GM19240 (cell line): Measurements from ENCODE around the gene POP4.

Experiments used
- DNase-seq: peaks from one replicate; pipeline ENCODE4 v3.0.0; 2011; ENCODE audit warnings: low spot score; ENCODE audit not compliant: insufficient read length

POP4 gene

DNA sequence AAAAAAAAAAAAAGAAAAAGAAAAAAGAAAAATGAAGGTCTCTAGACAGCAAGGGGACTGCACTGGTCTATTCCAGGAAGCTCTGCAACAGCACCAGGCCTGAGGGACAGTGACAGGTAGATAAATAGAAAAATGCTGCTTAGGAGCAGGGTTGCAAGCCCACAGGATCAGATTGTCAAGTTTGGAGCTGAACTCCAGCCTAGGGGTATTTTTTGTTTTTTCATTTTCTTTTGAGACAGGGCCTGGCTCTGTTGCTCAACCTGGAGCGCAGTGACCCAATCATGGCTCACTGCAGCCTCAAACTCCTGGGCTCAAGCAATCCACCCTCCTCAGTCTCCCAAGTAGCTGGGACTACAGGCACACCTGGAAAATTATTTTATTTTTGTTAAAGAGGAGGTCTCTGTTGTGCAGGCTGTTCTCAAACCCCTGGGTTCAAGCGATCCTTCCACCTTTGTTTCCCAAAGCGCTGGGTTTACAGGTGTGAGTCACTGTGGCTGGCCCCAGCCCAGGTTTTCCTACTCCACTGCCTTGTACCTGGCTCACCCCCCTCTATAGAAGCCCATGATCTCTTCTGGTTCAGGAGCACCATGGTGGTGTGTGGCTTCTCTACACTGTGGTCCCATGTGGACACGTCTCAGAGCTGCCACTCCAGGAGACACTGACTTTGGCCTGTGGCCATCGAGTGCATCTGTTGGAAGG is 23.9 kb downstream of the POP4 start:
- DNase-seq = no peak

DNA sequence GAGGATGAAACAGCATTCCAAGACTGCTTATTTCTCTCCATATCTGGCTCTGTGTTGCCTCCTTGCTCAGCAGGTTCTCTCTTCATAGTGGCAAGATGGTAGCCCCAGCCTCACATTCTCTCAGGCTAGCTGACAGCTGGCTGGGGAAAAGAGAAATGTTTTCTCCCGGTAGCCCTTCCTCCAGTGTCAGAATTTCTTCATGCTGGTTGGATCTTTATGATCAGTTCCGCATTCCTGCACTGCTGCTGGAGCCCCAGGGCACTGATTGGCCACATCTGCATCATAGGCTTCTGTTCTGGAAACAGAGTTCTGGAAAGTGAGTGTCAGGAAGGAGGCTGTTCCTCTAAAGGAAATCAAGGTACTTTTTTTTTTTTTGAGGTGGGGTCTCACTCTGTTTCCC is 24.6 kb downstream of the POP4 start:
- DNase-seq = no peak

DNA sequence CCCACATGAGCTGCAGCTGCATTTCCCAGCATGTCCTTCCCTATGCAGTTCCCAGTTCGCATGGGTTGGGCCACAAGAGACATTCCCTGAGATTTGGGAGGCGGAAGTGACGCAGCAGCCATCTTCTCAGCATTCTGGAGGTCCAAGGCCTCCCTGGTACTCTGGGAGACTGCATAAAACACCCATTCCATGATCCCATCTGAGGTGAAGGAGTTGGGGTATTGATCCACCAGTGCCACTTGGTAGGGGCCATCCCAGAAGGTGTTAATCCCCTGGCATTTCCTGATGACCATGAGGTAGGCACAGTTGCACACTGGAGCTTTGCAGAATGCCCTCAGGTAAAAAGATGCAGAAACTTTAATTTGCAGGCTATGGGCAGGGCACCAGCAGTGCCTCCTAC is 25.4 kb downstream of the POP4 start:
- DNase-seq = no peak

DNA sequence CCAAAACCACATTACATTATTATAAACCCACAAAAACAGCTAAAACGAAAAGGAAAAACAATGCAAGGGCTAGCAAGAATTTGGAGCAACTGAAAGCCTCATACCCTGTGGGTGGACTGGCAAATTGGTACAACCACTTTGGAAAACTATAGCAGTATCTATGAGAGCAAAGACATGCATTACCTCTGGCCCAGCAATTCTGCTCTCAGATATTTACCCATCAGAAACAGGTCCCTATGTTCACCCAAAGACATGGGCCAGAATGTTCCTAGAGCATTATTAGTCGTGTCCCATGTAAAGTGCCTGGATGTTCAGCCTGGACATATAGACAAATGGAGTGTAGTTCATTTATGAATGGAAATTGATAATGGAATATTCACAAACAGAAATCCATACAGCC is 27.9 kb downstream of the POP4 start:
- no peak for DNase-seq

DNA sequence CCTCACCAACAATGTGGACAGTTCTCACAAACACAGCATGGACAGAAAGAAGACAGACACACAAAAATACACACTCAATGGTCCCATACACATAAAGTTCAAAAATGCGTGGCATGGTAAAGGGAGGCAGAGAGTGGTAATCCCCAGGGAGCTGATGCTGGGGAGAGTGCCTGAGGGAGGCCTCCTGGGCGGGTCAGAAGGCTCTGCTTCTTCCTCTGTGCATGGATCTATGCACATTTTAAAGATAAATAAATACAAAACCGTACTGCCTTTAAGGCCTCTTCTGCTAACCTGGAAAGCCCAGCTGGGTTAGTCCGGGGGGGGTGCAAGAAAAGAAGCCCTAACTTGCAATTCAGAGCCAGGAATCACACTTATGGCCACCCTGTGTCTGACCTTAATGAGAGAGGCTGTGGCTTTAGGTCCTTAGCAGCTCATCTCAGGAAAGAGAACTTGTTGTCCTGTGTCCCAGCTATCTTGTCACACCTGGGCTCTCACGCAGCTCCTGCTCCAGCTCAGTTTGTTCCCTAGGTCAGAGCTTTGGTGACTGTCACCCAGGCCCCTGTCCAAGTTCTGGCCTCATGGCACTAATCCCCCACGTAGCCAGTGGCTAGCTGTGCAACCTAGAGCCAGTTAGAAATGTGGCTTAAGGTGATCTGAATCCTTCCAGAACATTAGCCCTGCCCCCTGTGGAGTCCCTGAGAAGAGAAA is 28.5 kb downstream of the POP4 start:
- no peak for DNase-seq

DNA sequence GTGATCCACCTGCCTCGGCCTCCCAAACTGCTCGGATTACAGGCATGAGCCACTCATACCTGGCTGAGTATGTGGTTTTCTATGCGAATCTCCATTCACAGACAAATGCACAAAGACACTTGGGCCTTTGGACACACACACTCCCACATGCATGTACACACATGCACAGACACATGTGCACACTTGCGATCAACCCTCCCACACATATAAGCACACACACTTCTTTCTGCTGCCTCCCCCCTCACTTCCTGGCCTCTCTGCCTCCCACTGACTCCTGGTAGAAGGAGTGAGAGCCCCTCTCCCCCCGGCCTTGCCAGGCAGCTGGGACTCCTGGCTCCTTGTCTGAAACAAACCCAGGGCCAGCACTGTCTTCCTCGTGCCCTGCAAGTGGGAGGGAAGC is 29.9 kb downstream of the POP4 start:
- DNase-seq = no peak

DNA sequence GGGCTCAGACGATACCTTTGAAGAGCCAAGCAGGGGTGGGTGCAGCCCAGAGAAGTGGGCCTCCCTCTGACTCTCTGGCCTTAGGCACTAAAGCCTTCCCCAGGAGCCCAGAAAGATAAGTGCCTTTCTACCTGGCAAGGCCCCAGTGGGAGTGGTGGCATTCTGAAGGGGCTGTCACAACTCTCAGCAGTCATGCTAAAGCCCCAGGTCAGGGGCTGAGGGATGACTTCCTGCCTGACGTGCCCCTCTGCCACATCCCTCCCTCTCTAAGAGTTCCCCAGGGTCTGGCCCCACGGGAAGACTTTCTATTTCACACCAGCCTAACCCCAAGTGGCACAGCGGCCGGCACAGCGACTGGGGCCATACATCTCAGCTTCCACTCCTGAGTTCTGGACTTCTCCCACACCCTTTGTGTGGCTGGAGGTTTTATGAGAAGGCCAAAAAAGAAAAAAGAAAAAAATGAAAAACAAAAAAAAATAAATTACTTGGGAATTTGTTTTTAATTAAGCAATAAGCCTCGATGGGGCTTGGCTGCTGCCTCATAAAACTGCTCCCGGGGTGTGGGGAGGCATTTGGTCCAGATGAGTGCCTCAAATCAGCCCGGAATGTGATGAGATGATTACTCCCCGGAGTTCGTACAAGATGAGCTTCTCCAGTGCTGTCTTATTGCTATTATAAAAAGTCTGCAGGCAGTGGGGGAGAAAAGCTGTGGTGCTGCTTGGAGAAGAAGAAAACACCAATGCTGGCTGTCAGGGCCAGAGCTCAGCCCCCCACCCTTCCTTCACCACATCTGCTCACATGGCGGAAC is 30.7 kb downstream of the POP4 start:
- no peak for DNase-seq

DNA sequence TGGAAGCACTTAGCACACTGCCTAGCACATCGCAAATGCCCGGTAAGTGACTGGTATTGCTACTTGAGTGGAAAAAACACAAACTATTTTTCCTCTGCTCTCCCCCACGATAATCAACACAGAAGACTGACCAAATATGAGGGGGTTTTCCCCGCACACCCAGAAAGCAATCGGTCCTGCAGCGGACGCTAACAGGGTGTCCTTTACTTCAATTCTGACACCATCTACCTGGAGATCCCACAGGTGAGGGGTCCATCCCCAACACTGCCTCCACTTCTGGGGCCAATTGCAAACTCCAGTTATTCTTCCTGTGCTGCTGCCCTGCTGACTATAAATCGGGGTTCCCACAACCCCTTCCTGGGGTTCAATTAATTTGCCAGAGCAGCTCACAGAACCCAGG is 33.0 kb downstream of the POP4 start:
- no peak for DNase-seq

DNA sequence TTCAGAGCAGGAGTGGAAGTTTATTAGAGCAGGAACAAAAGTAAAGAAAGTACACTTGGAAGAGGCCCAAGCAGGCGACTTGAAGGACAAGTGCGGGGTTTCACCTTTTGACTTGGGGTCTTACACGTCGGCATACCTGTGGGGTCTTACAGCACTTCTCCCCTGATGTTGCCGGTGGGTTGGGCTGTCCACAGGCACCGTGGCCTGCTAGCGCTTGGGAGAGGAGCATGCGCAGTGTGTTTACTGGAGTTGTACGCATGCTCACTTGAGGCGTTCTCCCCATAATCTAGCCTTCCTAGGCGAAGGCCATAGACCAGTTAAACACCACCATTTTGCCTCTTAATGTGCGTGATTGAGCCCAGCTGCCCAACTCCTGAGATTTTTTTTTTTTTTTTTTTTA is 34.1 kb downstream of the POP4 start:
- DNase-seq = no peak

DNA sequence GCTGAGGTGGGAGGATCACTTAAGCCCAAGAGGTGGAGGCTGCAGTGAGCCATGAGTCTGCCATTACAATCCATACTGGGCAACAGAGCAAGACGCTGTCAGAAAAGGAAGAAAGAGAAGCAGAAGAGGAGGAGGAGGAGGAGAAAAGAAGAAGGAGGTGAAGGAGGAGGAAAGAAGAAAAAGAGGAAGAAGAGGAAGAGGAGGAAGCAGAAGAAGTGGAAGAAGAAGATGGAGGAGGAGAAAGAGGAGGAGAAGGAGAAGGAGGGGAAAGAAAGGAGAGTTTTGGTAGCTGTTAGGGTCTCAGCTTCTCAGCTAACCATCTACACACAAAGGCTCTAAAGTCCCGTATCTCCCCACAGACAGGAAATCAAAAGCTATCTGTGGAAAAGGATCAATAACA is 35.5 kb downstream of the POP4 start:
- no peak for DNase-seq

DNA sequence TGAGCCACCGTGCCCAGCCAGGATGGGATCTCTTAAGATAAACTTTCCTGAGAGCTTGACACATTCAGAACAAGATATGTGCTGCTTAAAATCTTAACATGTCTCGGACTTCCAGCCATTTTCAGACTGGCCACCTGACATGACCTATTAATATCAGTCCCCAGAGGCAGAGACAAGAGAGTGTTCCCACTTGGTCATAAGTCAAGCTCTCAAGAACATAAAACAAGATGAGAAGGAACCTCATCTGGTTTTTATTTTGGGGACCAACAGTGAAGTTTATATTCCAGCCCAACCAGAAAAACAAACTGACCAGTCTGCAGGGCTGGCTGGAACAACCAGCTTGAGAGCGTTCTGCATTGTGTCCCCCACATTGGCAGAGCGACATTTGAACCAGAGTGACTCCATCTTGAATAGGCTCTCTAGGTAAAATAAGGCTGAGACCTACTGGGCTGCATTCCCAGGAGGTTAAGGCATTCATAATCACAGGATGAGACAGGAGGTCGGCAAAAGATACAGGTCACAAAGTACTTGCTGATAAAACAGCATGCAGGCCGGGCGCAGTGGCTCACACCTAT is 37.4 kb downstream of the POP4 start:
- DNase-seq = no peak

DNA sequence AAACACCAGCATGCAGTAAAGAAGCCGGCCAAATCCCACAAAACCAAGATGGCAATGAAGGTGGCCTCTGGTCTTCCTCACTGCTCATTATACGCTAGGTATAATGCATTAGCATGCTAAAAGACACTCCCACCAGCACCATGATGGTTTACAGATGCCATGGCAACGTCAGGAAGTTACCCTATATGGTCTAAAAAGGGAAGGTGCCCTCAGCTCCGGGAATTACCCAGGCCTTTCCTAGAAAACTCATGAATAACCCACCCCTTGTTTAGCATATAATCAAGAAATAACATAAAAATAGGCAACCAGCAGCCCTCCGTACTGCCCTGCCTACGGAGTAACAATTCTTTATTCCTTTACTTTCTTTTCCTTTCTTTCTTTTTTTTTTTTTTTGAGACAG is 38.1 kb downstream of the POP4 start:
- DNase-seq = no peak

DNA sequence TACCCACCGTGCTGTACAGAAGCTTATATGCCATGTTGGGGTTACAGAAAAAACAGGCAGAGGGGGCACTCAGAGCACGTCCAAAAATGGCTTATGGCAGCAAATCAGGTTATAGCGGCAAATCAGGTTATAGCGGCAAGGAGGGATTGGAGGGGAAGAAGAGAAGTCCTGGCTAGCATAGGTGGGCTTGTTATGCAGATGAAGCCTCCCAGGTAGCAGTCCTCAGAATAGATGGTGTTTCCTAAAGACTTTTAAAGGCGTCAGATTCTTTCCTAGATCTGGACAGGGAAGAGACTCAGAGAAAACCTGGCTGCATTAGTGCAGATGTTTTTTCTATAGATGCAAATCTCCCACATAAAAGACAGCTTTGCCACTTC is 39.4 kb downstream of the POP4 start:
- DNase-seq = no peak

DNA sequence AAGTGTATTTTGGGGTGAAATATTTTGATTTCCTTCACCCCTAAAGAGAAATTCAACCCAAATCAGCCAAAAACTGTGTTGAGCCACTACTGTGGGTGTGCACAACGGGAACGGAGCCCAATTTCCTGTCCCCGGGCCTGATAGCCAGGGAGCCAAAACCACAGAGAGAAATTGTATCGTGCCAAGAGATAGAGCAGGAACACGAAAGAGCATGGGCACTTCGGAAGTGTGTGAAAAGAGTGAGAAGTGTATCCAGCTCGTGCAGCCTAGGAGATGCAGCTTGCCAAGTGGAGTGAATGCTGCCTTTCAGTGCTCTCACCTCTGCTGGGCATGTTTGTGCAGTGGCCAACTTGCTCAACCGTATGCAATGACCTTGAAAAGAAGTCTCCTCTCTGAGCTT is 39.8 kb downstream of the POP4 start:
- DNase-seq = no peak

DNA sequence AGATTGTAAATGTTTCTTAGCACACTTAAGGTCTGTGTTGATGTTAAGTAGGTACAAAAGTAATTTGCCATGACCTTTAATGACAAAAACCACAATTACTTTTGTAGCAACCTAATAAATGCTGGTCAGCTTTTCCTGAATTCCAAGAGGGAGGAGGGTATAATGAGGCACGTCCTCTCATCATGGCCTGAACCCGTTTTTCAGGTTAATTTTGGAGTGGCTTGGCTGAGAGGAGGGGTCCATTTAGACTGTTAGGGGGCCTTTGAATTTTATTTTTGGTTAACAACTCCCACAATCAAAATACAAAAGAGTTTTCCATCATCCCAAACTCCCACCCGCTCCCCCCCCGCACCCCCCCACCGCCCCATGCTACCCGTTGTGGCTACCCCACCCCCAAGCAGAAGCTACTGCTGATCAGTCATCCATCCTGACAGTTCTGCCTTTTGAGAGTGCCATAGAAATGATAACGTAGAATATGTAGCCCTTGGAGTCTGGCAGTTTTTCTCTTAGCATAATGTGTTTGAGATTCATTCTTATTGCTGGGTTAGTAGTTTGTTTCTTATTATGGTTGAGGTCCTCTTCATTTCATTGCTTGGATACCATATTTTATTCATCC is 44.8 kb downstream of the POP4 start:
- no peak for DNase-seq

DNA sequence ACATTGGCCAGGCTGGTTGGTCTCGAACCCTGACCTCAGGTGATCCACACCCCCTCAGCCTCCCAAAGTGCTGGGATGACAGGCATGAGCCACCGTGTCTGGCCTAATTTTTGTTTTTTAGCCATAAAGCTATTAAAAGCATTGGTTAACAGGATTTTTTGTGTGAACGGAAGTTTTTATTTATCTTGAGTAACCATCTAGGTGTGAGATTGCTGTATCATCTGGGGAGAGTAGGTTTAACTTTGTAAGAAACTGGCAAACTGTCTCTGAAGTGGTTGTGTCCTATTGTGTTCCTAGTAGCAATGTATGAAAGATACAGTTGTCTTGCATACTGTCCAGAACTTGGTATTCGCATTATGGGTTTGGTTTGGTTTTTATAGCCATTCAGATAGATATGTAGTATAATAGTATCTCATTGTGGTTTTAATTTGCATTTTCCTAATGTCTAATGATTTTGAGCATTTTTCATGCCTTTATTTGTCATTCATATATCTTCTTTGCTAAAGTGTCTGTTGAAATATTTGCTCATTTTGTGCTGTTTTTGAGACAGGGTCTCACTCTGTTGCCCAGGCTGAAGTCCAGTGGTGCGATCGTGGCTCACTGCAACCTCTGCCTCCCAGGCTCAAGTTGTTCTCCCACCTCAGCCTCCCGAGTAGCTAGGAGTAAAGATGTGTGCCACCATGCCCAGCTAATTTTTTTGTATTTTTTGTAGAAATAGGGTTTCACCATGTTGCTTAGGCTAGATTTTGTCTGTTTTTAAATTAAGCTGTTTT is 45.7 kb downstream of the POP4 start:
- no peak for DNase-seq

DNA sequence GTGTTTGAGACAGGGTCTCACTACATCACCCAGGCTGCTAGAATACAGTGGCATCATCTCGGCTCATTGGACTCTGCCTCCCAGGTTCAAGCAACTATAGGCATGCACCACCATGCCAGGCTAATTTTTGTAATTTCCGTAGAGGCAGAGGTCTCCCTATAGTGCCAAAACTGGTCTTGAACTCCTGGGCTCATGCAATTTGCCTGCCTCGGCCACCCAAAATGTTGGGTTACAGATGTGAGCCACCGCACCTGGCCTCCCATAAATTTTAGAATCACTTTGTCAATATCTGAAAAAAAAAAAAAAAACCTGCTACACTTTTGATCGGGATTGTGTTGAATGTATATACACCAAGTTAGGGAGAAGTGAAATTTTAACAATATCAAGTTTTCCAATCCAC is 47.3 kb downstream of the POP4 start:
- no peak for DNase-seq

DNA sequence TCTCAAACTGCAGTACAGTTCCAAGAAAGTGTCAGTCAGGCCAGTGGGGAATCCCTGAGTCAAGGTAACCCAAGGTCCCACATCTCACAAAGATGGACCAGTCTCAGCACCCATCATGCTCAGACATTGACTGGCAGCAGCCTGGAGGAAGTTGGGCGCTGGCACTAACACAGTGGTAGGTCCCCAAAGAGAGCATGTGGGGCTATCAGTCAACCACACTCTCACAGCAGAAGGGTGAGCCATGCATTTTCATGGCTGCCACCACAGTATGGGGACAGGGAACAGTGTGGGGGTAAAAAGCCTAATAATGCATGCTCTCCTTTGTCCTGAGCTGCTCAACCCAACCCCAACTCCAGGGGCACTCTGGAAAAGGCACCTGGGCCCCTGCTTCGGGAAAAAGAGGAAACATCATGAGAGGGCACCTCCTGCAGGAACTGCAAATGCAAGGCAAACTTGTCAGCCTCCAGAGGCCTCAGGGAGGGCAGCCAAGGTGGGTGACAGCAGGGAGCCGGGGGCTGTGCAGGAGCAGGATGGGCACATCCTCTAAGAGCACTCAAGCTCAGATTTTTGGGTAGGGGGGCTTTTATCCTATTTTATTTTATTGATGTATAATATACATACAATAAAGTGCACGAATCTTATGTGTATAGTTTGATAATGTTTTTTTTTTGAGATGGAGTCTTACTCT is 49.7 kb downstream of the POP4 start:
- no peak for DNase-seq

DNA sequence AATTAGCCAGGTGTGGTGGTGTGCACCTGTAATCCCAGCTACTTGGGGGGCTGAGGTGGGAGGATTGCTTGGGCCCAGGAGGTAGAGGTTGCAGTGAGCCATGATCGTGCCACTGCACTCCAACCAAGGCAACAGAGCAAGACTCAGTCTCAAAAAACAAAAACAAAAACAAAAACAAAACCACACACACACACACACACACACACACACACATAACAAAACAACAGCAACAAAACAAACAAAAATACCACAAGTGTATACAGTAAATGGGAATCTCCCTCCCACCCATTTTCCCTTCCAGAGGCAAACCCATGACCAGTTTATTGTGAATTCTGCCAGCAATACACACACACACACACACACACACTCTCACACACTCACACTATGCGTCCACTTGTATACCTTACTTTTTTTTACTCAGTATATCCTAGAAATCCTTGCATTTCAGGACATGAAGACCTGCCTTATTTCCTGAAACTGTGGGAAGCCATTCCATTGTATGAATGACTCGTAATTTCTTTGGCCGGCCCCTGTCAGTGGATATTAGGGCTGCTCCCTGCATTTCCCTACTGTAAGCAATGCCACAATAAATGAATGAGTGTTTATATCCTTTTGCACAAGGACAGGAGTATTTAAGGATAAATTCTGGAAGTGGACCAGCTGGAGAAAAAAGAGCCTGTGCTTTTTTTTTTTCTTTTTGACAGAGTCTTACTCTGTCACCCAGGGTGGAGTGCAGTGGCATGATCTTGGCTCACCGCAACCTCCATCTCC is 52.3 kb downstream of the POP4 start:
- no peak for DNase-seq

DNA sequence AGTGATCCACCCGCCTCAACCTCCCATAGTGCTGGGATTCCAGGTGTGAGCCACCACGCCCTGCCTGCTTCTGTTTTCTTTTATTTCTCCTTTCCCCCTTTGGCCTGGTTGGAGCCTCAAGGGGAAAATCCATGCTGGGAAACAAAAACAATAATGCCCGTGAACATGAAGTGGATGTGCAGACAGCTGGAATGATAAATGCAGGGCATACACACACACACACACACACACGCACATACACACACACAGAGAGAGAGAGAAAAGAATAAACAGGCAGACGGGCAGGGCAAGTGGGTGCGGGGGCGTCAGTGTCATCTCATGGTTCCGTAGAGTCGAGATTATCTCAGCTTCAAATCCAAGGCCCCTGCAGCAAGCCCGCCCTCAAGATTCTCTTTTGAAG is 54.8 kb downstream of the POP4 start:
- no peak for DNase-seq
